MM.1S (cell line): ENCODE measurements around the gene NDUFAF2.

Source experiments
- CTCF ChIP-seq: fragments of 300-600 bp; sonication (generic); IDR thresholded peaks from 2 replicates; pipeline ENCODE4 v1.5.1; 2016; ENCODE audit warnings: antibody characterized with exemption, low read length, mixed read lengths
- EZH2 ChIP-seq: fragments of 300-600 bp; sonication (generic); optimal IDR thresholded peaks from 2 replicates; pipeline ENCODE3; 2017; ENCODE audit warnings: low read depth, mild to moderate bottlenecking, antibody characterized with exemption, low read length, mixed read lengths
- EZH2phosphoT487 ChIP-seq: fragments of 300-600 bp; sonication (generic); IDR thresholded peaks from 2 replicates; pipeline ENCODE4 v1.6.1; 2018; ENCODE audit warnings: antibody characterized with exemption, low read length

- TF ChIP-seq EZH2phosphoT487 (no peak), EZH2 (no peak), CTCF (no peak)
Measured at GRCh38 chr5:61142811-61143210, 197.8 kb downstream of the NDUFAF2 start.
